HG02970 (cell line): ENCODE results near the gene ADAMTS7.
"Not testable (repeated sequence)": the region's sequence is repeated elsewhere in the genome, so short reads cannot be mapped to it uniquely, and the experiment has no call there.

ENCODE experiments used
- ATAC-seq: cut with Tn5 transposase; IDR thresholded peaks from one replicate; pipeline ENCODE4 v1.9.1; 2021; ENCODE audit warnings: mild to moderate bottlenecking, moderate library complexity, moderate number of reproducible peaks; ENCODE audit not compliant: unreplicated experiment, low FRiP score

Gene ADAMTS7

GRCh38 chr15:78732634-78733033 lies 78.6 kb downstream of the ADAMTS7 start:
- no peak for ATAC-seq

GRCh38 chr15:78730955-78731354 lies 80.3 kb downstream of the ADAMTS7 start:
- no peak for ATAC-seq

GRCh38 chr15:78728427-78728826 lies 82.8 kb downstream of the ADAMTS7 start:
- ATAC-seq, result not testable (repeated sequence)

DNA sequence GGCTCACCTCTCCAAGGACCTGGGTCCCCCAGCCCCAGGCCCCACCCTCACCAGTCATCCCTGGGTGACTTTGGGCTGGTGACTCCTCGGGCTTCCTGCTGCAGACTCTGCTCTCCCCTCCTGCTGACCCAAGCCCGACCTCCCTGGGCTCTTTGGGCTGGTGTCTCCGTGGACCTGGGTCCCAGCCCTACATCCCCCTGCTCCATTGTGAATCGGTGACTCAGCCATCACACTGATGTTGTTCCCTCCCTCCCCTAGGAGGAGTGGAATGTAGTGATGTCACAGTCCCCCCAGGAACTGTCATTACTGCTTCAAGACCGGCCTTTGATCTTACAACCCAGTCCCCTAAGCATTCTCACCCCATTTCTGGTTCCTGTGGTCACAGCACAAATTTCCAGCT lies 83.7 kb downstream of the ADAMTS7 start:
- no peak for ATAC-seq

DNA sequence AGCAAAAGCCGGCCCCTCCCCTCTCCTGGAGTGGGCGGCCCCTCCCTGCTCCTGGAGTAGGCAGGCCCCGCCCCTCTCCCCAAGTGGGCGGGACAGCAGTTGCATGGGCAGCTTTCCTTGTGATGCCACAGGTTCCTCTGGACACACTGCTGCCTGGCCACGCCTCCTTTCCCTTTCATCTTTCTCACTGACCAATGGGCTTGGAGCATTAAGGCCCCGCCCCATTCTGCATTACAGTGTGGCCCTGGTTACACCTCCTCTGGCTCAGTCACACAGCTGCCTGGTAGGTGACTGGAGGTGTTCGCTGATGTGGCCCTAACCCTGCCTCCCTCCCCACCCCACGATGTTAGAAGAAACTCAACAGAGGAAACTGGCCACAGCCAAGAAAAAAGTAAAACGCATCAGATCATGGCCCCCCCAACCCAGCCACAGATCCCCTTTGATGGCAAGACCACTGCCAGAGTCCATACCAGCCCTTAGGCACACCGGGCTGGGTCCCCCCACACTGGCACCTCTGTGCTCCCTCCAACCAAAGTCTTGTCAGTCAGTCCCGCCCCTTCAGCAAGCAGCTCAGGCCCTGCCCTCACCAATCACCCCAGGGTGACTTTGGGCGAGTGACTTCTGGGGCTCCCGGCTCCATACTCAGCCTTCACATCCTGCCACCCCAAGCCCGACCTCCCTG lies 84.3 kb downstream of the ADAMTS7 start:
- no peak for ATAC-seq

DNA sequence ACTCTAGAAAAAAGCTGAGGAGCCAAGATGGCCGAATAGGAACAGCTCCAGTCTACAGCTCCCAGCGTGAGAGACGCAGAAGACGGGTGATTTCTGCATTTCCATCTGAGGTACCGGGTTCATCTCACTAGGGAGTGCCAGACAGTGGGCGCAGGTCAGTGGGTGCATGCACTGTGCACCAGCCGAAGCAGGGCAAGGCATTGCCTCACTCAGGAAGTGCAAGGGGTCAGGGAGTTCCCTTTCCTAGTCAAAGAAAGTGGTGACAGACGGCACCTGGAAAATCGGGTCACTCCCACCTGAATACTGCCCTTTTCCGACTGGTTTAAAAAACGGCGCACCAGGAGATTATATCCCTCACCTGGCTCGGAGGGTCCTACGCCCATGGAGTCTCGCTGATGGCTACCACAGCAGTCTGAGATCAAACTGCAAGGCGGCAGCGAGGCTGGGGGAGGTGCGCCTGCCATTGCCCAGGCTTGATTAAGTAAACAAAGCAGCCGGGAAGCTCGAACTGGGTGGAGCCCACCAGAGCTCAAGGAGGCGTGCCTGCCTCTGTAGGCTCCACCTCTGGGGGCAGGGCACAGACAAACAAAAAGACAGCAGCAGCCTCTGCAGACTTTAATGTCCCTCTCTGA lies 91.3 kb downstream of the ADAMTS7 start:
- not testable (repeated sequence) for ATAC-seq

DNA sequence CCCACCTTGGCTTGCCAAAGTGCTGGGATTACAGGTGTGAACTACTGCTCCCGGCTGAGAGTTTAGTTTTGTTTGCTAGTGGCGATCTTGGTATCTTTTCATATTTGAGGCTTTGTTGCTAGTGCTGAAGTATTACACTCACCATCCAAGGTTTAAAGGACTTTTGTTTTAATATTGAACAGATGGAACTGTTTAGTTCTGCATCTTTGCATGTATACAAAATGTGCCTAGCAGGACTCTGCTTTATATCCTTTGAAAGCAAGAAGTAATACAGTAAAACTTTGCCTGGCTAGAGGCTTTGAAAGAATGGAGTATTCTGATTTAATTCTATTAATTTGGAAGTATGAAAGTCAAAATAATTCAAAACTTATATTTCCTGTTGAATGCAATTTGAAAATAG lies 92.4 kb downstream of the ADAMTS7 start:
- no peak for ATAC-seq

DNA sequence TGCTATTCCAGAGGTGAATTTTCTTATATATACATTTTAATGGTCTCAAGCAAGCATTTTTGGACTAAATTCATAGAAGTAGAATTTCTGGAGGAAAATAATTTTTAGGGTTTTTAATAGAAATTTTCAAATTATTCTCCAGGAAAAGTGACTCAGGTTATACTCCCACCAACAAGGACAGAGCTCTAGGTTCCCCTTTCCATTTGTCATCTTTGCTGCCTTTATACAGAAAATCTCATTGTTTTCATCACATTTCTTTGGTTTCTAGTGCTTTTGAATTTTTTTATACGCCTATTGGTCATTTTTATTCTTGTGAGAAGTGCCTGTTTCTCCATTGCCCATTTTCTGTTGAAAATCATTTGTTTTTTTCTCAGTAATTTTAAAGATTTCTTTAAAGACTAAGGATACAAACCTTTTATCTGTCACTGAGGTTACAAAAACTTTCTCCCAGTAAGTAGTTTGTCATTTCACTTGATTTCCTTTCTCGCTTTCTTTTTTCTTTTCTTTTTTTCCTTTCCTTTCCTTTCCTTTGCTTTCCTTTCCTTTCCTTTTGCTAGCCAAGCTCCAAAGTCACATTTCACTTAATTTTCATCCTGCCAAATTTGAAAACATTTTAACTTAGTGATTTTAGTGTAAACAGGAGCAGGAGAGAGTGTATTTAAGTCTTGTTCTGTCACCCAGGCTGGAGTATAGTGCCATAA lies 93.2 kb downstream of the ADAMTS7 start:
- ATAC-seq, result no peak

GRCh38 chr15:78716651-78717050 lies 94.6 kb downstream of the ADAMTS7 start:
- no peak for ATAC-seq

GRCh38 chr15:78715930-78716329 lies 95.3 kb downstream of the ADAMTS7 start:
- no peak for ATAC-seq

DNA sequence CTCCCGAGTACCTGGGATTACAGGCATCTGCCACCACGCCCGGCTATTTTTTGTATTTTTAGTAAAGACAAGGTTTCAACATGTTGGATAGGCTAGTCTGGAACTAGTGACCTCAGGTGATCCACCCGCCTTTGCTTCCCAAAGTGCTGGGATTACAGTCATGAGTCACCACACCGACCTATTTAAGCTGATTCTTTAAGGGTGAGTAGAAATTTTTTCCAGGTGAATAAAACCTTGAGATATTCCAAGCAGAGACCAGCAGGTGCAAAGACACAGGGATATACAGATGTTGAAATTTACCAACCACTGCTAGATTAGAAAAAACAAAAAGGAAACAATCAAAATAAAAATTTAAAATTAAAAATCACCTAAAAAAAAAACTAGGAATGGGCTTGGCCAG lies 95.8 kb downstream of the ADAMTS7 start:
- no peak for ATAC-seq

DNA sequence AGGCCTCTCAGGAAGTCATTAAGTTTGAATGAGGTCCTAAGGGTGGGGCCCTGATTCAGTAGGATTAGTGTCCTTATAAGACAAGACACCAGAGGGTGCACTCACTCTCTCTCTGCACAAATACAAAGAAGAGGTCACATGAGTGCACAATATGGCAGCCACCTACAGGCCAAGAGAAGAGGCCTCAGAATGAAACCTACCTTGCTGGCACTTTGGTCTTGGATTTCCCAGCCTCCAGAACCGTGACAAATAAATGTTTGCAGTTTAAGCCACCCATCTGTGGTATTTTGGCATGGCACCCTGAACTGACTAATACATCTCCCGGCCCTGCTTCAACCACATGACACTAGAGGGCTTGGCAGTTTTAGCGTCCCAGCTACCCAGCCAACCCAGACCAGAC lies 96.4 kb downstream of the ADAMTS7 start:
- ATAC-seq, result no peak

DNA sequence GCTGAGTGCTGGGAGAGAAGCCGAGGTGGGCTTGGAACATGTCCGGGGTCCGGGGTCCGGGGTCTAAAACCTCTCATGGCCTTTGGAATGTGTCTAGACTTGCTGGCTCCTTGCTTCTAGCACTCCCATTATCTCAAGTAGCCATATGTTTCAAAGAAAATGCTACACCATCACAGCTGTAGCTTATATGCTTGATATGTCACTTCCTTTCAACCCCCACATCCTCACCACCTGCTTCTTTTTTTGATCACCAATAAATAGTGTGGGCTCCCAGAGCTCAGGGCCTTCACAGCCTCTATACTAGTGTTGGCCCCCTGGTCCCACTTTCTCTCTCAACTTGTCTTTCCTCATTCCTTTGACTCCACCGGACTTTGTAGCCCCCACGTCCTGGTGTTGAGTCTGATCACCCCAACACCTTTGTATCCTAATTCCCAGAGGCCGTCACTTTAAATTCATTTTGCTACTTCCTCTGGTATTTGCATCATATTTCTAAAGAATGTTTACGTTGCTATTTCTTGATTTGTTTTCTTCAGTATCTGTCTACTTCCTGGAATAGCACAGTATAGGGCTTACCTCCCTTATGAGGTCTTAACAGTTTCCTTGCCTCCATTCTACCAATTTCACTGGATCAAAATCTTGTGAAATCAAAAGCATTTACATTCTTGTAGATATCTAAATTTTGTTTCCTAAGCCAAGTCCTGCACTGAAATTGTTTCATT lies 98.3 kb downstream of the ADAMTS7 start:
- ATAC-seq, result no peak

DNA sequence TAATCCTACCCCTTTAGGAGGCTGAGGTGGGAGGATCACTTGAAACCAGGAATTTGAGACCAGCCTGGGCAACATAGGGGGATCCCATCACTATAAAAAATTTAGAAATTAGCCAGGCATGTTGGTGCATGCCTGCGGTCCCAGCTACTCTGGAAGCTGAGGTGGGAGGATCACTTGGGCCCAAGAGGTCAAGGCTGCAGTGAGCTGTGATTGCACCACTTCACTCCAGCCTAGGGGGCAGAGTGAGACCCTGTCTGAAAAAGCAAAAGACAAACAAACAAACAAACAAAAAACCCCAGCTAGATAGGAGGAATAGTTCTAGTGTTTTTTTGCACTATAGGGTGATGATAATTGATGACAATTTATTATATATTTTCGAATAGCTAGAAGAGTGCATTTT lies 99.6 kb downstream of the ADAMTS7 start:
- no peak for ATAC-seq

DNA sequence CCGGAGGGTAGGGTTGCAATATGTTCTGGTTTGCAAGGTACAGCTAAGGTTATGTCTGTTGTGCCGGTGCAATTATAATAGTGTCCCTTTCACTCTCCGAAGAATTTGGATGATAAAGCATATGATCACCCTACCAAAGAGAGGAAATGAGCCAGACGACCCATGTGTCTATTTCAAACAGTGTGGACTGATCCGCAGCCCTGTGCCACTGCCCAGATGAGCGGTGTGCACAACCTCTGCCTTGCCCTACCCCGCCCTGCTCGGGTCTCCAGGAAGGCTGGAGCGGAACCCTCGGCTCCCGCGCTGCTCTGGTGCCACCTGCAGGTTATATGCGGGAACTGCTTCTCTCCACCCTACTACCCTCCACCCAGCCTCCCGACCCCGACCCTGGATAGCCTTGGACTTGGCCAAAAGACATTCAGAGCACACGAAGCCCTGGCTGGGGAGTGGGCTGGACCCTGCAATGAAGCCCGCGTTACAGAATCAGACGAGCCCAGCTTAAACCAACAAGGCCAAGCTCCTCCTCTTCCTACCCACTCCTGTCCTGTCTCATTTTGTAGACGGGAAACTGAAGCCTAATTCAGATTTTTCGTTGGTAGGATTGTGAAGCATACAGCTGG lies 101.9 kb downstream of the ADAMTS7 start:
- ATAC-seq, result no peak
